Measurements from ENCODE around the gene TSSK6. TPM values are rescaled to one million over a fixed set of nuclear protein-coding genes. Genes with fewer than 3 reads are reported as not detected.

TSSK6 gene
- 0.79 and 2.1 TPM in 2 replicates for total RNA-seq

DNA sequence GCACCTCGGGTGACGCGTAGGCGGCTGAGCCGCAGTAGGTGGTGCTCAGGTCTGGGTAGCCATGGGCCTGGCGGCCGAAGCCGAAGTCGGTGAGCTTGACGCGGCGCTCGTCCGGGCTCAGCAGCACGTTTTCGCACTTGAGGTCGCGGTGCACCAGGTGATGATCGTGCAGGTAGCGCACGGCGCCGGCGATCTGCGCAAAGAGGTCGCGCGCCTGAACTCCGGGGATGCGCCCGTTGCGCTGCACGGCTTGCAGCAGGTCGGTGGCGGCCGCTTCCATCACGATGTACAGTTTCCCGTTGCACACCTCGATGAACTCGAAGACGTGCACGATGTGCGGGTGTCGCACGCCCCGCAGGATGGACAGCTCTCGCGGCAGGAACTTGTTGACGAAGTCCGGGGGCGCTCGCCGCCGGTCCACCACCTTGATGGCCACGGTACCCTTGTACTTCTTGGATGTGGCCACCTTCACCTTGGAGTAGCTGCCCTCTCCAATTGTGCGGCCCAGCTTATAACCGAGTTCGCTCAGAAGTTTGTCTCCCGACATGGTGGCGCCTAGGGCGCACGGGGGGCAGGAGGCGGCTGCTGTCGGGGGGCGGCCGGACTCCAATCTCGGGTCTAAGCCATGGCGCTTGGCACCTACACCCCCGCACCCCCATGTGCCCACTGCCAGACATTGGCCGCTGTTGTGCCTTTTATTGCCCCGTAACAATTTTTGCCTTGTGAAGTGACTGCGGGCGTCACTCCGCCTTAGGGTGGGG, at the start of gene TSSK6:
Gene TSSK6 (minus strand): TSS at position 668 of the 761 bp plus-strand sequence. CDS start 121 bp downstream, at position 547.

DNA sequence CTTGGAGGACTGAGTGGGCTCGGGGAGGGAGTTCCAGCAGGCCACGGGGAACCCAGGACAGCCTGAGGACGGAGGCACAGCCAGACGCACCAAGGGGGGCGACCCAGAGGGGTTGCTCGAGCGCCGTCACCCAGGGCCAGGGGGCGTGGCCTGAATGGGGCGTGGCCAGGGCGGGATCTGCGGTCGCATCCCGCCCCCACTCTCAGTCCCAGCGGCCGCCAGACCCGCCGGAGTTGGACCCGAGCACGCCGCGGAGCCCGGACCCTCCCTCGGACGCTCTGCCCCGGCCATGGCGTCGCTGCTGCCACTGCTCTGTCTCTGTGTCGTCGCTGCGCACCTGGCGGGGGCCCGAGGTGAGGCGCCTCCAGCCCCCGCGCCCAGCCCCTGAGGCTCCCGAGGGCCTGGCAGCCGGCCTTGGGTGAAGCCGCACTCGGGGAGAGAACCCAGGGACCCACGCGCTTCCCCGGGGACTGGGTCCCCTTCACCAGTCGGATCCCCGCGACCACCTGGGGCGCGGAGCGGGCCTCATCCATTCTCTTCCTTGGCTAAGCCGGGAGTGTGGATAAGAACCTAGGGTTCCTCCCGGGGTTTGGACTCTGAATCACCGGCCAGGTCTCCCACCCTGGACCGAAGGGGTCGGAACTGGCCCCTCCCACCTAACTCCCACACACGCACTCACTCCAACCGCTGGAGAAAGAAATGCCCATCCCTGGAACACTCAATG, 22.9 kb upstream of the TSSK6 start, which contains the start of gene CILP2:
Gene CILP2 (plus strand): TSS at position 205 of the 724 bp plus-strand sequence. CDS start 85 bp downstream, at position 290.

DNA sequence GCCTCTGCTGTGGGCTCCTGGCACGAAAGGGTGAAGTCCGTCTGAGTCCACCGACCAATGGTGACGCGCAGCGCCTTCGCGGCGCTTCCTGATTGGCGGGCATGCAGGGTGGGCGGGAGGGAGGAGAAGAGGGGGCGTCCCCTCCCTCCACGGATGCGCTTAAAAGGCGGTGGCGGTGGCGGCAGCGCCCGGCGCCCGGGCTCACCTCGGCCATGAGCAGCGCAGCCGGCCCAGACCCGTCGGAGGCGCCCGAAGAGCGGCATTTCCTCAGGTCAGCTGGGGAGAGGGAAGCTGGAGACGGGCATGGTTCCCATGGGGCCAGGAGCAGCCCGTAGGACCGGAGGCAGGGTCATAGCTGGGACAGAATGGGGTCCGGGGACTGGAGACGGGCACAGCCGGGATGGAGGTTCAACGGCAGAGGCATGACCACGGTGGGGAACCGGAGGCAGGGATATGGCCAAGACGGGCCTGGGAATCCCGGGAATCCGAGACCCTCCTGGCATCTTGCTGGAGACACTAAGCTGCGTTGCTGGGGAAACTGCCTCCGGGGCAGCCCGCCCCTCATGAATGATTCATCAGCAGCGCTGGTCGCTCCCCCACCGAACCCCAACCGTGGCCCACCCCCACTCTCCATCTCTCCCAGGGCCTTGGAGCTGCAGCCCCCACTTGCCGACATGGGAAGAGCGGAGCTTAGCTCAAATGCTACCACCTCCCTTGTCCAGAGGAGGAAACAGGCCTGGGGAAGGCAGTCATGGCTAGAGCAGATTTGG, 13.6 kb upstream of the TSSK6 start, which contains the start of gene YJEFN3:
Gene YJEFN3 (plus strand): TSS at position 191 of the 770 bp plus-strand sequence. CDS start 22 bp downstream, at position 213.

DNA sequence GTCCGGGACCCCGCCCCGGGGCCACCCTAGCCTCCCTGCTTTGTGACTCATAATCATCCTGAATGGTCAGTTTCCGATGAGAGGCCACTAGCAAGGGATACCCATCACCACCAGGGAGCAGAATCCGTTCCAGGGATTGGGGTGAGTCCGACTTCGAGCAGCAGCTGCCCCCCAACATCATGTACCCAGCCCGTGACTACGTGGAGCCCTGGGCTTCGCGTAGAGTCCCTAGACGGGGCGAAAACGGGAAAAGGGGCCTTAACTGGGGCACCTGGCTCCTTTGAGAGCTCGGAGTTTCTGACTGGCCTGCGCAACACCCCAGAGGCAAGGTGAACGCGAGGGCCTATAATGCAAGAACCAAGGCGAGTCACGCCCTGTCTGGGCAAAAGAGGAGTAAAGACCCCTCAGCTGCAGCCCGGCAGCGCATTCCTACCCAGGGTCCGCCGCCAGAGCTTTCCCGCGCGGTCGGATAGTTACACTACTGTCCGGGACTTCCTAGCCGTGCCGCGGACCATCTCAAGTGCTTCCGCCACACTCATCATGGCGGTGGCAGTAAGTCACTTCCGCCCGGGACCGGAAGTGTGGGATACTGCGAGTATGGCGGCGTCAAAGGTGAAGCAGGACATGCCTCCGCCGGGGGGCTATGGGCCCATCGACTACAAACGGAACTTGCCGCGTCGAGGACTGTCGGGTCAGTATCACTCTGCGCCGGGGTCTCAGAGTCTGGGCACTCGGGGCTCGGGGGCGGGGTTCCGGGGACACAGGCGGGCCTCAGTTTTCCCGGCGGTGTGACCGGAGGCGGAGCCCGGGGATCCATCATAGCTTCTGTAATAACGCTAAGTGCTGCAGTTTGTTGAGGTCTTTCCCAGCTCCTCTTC, 533 bp upstream of the TSSK6 start, which contains the start of gene NDUFA13:
Gene NDUFA13 (plus strand): TSS at position 584 of the 878 bp plus-strand sequence. CDS start 14 bp downstream, at position 598.

Other genes with a start within 250 kb of the TSSK6 start
- gene TM6SF2, start 242.2 kb downstream of the TSSK6 start, total RNA-seq = not detected in 2 replicates
- 17.6 and 28.6 TPM in 2 replicates for gene SUGP1, start 195.0 kb downstream of the TSSK6 start, total RNA-seq
- gene MAU2, start 194.7 kb downstream of the TSSK6 start, total RNA-seq = 14.2 and 19.0 TPM in 2 replicates
- 64.3 and 72.6 TPM in 2 replicates for gene GATAD2A, start 109.9 kb downstream of the TSSK6 start, total RNA-seq
- 155 and 202 TPM in 2 replicates for gene NDUFA13, start 677 bp upstream of the TSSK6 start, total RNA-seq
- gene YJEFN3, start 13.4 kb upstream of the TSSK6 start, total RNA-seq = 0.28 TPM in 2 replicates
- gene CILP2, start 22.7 kb upstream of the TSSK6 start, total RNA-seq = 0.05 and 0.07 TPM in 2 replicates
- gene PBX4, start 103.1 kb upstream of the TSSK6 start, total RNA-seq = 0.35 TPM in 1 of 2 replicates, not detected in the other
- gene LPAR2, start 112.7 kb upstream of the TSSK6 start, total RNA-seq = 10.9 and 15.1 TPM in 2 replicates
- gene GMIP, start 128.1 kb upstream of the TSSK6 start, total RNA-seq = 9.7 and 14.5 TPM in 2 replicates
- gene ATP13A1, start 148.1 kb upstream of the TSSK6 start, total RNA-seq = 111 and 113 TPM in 2 replicates
- gene ZNF101, start 153.3 kb upstream of the TSSK6 start, total RNA-seq = 2.7 and 5.1 TPM in 2 replicates
- 2.2 and 3.2 TPM in 2 replicates for gene ZNF14, start 217.6 kb upstream of the TSSK6 start, total RNA-seq